ENCODE results near the gene CEACAM20.
"Not testable (repeated sequence)": the region's sequence is repeated elsewhere in the genome, so short reads cannot be mapped to it uniquely, and the experiment has no call there.

Gene CEACAM20

DNA sequence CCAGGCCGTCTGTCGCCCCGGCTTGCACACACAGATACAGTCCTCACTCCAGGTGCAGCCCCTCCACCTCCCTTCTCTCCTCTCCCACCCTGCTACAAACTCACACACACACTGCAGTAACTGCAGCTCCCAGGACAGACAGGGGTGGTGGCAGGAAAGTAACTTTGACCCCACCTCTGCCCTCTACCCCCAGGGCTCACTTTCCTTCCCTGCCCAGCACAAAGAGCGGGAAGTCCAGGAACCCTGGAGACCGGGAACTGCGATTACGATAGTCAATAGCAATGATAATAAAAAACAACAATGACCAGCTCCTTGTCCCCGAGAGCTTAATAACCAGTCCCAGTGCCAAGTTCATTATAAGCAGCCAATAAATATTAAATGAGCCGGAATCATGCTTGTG lies at the start of gene CEACAM20:
Gene CEACAM20, minus strand, starts transcription at position 140 of the 400 bp plus-strand sequence. CDS start 166 bp downstream, outside the sequence.
- no peak for DNase-seq

DNA sequence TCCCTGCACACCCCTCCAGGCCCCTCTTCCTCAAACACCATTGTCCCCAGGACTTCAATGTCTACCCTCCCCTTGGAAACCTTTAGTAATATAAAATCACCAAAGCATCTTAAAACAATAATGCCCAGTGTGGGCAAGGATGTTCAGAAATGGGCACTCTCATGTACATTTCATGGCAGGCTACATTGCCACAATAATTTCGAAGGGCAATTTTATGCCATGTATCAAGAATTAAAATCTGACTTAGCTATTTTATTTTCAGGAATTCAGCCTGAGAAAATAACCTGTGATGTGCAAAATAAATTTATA lies 48.0 kb upstream of the CEACAM20 start:
- DNase-seq, result no peak

DNA sequence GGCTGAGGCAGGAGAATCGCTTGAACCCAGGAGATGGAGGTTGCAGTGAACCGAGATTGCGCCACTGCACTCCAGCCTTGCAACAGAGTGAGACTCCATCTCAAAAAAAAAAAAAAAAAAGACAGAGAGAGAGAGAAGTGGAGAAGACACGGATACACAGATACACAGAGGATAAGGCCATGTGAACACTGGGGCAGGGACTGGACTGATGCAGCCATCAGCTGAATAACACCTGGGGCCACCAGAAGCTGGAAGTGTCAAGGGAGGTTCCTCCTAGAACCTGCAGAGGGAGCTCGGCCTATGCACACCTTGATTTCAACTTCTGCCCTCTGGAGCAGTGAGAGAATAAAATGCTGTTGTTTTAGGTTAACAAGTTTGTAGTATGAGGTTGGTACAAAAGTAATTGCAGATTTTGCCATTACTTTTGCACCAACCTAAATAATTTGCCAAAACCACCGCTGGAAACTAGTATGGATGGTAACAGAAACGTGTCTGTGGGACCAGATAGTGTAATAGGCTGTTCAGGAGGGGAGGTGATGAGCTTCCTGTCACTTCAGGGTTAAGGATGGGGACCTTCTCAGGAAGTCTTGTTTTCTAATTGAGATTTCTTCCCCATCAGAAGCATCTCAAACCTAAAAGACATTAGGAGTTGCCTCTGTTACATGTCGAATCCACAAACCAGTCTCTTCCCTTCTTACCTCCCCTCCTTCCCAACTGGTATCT lies 47.5 kb upstream of the CEACAM20 start:
- DNase-seq, result peak; percentile 12 to 38

DNA sequence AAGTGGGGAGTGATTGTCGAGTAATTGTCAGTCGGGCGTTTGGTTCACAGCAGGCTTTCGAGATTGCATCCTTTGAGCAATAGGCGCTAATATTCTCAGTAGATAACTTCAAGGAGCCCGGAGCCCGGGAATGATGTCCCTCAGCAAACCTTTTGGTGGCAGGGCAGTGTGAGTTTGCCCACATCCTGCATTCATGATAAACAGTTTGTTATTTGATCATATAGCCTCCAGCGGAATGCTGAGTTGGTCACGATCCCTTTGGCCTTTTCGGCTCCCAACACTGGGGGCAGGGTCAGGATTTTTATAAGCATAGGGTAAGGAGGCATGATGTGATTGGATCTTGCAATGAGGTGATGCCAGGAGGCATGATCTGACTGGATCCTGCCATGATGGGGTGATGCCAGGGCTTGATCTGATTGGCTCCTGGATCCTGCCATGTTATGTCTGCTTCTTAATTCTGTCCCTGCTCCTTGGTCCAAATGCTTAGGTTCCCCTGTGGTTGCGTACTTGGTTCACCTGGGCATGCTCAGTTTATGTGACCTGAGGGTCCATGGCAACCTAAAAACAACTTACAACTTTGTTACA lies 45.7 kb upstream of the CEACAM20 start:
- DNase-seq, result no peak

DNA sequence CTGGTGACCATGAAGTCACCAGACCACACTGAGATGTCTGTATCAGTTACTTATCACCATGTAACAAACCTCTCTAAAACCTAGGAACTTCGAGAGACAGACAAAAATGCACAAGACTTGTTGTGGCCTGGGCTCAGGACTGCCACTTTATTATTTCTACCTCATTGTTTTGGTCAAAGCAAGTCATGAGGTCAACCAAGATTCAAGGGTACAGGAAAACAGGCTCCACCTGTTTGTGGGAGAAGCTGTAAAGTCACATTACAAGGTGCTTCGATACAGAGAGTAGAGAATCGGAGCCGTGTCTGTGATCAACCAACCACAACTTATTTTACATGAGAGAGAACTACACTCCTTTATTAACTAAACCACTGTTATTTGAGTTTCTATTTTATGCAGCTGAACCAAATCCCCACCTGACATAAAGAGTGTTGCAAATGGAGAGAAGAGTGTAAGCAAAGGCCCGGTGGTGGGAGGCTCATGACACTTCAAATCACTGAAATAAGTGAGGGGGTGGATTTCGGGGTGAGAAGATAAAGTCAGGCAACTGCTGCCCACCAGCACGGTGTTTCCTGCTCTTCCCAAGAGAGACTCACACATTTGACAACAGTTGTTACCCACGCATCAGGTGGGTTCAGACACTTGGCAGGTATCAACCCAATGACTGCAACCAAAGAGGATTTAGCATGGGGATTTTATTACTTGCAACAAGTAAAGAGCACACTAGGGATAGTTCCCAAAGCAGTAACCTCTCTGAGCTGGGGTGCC lies 44.9 kb upstream of the CEACAM20 start:
- DNase-seq, result no peak

DNA sequence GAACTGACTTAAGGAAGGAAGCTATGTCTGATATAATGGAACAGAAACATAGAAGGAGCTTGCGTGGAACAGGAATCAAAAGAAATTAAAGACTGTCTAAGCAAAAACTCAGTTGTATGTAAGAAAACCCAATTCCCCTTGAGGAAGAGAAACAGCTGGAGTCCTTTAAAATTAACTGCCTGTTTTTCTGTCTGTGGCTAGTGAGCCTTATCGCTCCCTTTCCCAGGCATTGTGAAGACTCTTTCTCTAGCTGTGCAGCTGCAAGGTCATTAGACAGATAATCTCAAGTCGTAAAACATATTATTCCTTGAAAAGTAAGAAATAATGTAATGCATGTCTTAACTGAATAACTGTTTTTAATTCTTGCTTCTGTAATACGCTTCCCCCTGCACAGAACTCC lies 44.2 kb upstream of the CEACAM20 start:
- no peak for DNase-seq

DNA sequence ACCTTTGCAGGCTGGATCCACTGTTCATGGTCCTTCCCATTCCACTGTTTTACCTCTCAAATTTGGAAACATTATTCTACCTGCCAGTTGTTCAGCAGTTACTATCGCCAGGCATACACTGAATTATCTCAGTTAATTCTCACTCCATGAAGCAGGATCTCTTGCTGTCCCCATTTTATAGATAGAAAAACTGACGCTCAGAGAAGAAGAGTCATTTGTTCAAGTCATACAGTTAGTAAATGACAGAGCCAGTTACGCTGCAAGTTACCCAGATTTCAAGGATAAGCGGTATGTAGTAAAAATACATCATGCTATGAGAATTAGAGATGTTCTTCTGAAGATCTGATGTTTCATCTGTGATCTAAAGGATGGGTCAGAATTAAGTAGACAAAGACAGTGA lies 43.7 kb upstream of the CEACAM20 start:
- no peak for DNase-seq

DNA sequence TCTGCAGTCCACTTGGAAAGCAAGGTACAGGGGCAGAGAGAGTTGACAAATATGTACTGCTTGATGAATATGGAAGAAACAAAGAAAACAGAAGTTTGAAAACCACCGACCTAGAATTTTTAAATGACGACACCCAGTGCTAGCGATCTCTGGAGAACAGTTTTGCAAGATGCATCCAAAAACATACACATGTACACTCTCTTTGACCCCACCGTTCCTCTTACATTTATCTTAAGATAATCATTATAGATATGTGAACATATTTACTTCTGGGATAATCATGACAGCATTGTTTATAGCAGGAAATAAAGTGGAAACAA lies 43.1 kb upstream of the CEACAM20 start:
- DNase-seq, result no peak

DNA sequence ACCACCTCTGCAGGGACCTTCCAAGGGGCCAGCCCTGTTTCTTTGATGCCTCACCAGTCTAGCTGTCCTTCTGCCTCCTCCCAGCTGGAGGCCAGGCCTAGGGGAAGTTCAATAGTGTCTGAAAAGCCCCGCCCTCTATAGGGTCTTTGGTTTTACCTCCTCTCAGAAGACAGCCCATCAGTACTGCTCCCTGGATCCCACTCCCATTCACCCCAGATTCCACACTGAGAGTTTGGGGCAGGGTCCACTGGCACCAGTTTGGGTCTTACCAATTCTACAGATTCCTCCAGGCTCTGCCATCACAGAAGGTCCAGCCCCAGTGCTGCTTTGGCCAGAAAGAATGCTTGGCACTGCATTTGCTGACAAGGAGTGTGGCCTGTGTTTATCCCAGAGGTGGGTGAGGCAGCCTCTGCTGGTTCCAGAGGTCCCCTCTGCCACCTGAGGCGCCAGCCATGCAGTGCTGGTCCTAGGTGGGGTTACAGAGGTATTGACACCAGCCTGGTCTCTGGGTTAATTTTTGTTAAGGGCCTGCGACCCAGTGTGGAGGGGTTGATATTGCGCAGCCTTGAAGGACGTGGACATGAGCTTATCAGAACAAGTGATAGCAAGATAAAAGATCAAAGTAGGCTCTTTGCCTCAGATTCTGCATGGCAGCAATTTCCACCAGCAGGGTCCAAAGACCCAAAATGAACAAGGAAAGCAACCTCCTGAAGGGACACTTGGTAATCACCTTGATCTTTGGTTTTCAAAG lies 42.5 kb upstream of the CEACAM20 start:
- no peak for DNase-seq

DNA sequence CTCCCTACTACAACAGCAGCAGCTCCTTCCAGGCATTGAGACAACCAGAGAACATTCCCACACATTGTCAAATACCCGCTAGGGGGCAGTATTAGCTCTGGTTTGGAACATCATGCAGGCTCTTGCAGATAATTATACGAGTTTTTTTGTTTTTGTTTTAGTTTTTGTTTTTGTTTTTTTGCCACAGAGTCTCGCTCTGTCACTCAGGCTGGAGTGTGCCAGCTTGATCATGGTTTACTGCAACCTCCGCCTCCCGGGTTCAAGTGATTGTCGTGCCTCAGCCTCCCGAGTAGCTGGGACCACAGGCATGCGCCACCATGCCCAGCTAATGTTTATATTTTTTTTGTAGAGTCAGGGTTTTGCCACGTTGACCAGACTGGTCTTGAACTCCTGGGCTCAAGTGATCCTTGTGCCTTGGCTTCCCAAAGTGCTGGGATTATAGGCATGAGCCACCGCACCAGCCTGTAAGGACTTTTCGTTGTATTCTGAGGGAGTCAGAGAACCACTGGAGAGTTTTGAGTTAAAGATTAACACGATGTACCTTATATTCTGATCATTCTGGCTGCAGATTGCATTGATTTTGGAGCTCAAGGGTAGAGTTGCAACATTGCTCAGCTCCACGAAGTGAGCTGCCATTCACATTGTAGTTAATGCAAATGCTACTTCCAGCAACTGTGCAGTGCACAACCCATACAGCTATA lies 41.7 kb upstream of the CEACAM20 start:
- peak; percentile 52 to 66 for DNase-seq

DNA sequence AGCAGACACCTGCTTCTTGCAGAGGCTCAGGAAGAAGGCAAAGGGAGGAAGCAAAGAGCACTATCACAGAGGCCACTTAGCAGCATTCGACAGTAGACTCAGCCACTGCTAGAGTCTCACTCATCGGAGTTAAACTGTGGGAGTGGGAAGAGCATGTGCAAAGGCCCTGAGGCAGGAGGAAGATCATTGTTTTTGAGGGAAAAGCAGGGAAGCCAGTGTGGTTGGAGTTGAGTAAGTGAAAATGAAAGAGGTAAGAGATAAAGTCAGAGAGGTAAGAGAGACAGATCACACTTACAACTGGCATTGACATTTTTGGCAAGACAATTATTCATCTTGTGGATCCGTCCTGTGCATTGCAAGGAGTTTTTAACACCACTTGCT lies 41.1 kb upstream of the CEACAM20 start:
- no peak for DNase-seq

DNA sequence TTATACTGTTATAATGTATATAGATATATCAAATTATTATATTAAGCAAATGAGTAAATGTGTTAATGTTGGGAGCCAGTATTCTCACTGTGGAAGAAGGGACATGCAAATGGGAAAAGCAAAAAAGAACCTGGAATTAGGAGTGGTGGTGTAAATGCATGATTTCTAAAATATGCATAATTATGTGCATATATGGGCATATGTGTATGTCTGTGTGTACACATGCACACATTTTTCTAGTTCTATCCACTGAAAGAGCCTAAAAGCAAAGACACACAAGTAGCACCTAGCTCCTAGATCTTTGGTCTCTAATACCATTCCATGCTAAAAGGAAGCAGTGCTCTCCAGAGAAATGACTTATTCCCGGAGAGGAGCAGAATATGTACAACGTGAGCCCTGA lies 38.3 kb upstream of the CEACAM20 start:
- DNase-seq, result no peak

DNA sequence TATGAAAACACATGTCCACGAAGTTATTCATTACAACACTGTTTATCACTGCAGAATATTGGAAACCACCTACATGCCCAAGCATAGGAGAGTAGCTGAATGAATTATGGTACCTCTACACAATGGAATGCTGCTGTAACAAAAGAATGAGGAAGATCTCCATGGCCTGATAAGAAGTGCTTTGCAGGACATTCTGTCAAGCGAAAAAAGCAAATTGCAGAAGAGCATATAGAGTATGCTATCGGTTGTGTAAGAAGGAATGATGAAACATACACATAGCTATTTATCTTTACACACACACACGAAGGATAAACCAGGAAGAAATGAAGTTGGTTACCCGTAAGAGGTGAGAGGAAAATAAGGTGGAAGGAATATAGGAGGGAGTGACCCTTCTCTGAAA lies 37.5 kb upstream of the CEACAM20 start:
- no peak for DNase-seq

DNA sequence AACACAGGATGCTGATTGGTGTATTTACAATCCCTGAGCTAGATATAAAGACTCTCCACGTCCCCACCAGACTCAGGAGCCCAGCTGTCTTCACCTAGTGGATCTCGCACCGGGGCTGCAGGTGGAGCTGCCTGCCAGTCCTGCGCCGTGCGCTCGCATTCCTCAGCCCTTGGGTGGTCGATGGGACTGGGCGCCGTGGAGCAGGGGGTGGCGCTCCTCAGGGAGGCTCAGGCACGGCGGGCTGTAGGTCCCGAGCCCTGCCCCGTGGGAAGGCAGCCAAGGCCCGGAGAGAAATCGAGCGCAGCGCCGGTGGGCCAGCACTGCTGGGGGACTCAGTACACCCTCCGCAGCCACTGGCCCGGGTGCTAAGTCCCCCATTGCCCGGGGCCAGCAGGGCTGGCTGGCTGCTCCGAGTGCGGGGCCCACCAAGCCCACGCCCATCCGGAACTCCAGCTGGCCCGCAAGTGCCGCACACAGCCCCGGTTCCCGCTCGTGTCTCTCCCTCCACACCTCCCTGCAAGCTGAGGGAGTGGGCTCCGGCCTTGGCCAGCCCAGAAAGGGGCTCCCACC lies 33.7 kb upstream of the CEACAM20 start:
- not testable (repeated sequence) for DNase-seq

DNA sequence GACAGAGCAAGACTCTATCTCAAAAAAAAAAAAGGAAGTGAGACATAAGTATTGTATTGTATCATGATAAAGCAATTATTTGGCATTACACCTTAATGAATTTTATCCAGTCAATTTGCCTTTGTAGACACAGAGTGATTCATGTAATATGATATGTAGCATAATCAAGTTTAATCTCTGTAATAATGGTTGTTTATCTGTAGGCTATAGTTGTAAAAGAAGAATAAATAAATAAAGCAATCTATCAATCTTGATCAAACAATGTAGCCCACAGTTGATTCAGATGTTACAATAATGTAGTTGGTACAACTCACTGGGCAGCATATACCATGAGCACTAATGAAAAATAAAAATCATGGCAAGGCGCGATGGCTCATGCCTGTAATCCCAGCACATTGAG lies 28.5 kb upstream of the CEACAM20 start:
- DNase-seq, result no peak

DNA sequence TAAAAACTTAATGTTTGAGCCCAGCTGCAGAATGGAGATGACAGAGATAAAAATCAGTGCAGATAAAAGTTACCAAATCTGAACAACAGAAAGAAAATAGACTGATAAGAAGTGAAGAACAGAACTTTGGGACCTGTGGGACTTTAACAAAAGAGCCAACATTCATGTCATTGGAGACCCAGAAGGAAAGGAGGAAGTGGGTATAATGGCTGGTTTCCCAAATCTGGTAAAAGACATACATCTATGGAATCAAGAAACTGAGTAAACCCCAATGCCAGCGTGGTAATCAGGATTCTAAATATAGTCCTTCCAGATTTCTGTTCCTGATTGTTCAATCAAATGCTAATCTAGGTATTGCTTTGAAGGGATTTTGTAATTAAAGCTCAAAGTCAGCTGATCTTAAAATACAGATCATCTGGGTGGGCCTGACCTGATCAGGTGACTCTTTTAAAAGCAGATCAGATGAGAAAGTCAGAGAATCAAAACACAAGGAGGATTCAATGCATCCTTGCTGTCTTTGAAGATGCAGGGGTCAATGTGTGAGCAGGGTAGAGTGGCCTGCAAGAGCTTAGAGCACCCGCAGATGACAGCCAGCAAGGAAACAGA lies 25.3 kb upstream of the CEACAM20 start:
- no peak for DNase-seq

DNA sequence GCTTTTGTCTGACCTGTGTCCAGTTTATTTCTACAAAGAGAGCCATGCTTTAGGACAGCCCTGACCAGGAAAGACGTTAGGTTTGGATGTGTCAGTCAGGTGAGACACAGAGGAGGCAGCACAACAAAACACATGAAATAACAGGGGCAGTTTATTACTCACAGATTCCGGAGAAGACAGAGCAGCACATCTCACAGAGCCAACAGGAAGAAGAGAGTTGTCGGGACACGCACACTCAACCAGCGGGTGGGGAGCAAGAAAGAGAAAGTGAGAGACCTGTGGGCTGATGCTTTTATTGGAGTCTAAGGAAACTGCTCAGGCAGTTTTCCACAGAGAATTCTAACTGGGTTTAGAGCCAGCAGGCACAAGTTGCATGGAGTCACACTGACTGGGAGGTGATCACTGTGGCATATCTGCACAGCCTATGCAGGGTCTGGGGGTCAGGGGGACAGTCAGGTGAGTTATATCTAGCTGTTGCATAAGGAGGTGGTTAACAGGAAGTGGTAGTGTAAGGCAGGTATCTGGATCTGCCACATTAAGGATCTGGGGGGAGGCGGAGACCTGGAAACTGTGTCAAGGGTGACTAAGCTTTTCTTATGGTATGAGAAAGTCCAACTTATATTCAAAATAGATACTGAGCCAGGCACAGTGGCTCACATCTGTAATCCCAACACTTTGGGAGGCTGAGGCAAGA lies 24.1 kb upstream of the CEACAM20 start:
- no peak for DNase-seq

DNA sequence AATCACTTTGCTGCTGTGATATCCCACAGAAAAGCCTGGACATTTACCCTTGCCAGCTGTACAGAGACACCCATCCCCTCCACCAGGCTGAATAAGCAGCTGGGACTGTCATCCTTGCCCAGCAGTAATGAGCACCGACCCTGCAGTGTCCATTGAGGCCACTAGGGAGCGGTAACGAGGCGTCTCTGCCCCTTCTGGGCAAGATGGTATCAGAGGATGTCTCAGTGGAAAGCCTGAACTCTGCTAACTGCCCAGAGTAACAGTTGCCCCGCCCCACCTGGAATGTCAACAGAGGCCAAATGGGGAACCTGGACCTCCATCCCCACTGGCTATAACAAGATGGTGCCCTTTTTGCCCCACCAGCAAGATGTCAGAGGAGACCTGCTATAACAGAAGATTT lies 22.8 kb upstream of the CEACAM20 start:
- no peak for DNase-seq

DNA sequence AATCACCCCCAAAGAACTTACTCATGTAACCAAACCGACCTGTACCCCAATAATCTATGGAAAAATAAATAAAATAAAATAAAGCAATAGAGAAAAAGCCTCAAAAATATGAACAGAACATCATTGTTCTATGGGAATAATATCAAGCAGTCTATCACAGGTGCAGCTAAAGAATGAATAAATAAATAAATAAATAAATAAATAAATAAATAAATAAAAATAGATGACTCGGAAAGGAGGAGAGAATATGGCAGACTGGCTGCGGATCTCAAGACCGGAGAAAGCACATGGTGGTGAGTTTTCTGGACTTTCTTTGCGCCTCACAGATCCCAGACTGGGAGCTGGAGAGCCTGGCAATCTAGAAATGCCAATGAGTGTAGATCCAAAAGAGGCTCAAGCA lies 22.4 kb upstream of the CEACAM20 start:
- no peak for DNase-seq

DNA sequence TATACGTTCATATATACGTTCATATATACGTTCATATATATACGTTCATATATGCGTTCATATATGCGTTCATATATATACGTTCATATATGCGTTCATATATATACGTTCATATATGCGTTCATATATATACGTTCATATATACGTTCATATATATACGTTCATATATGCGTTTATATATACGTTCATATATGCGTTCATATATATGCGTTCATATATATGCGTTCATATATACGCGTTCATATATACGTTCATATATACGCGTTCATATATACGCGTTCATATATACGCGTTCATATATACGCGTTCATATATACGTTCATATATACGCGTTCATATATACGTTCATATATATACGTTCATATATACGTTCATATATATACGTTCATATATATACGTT lies 21.5 kb upstream of the CEACAM20 start:
- not testable (repeated sequence) for DNase-seq

DNA sequence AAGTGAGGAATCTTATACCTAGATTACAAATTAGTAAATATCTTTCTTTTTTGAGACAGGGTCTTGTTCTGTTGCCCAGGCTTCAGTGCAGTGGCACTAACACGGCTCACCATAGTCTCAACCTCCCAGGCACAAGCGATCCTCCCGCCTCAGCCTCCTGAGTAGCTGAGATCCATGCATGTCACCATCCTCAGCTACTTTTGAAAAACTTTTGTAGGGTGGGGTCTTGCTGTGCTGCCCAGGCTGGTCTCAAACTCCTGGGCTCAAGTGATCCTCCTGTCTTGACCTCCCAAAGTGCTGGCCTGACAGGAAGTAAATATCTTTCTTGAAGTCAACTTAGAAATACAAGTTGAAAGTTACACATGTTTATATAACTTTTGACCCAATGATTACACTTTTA lies 20.0 kb upstream of the CEACAM20 start:
- no peak for DNase-seq

DNA sequence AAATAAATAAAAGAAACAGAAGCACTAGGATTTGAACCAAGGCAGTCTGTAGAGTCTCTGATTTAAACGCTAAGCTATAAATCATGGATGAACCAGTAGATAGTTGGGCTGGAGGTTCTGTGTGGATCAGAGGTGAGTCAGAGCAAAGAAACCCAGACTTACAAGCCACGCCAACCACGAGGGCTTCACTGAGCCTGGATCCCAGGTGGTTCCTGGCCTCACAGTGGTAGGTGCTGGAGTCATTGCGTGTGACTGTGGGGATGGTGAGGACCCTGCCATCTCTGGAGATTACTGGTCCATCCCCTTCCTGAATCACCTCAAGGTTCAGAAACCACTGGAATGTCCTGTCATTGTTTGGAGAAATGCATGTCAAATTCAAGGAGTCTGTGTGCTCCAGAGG lies 19.3 kb upstream of the CEACAM20 start:
- DNase-seq, result no peak

Measured in NCI-H2081 (cell line).